ENCODE measurements around the gene IL6ST. TPM values are rescaled to one million over a fixed set of nuclear protein-coding genes. Genes with fewer than 3 reads are reported as not detected.

The IL6ST gene
- total RNA-seq, 1 donor from 2014 or later, result 433 TPM

GRCh38 chr5:55923177-55923771, 71.5 kb downstream of the IL6ST start:
- DNase-seq (ENCODE audit: low spot score), result no peak

GRCh38 chr5:55921617-55922016, 73.1 kb downstream of the IL6ST start:
- no peak for DNase-seq (ENCODE audit: low spot score)

- DNase-seq (ENCODE audit: low spot score), result no peak
Measured at GRCh38 chr5:55920784-55921183, 74.0 kb downstream of the IL6ST start.

- DNase-seq (ENCODE audit: low spot score), result no peak
Measured at GRCh38 chr5:55919625-55920024, 75.1 kb downstream of the IL6ST start.

GRCh38 chr5:55918087-55919035, 76.4 kb downstream of the IL6ST start:
- no peak for DNase-seq (ENCODE audit: low spot score)

GRCh38 chr5:55917402-55918086, 77.2 kb downstream of the IL6ST start:
- DNase-seq (ENCODE audit: low spot score), result no peak

GRCh38 chr5:55916986-55917385, 77.8 kb downstream of the IL6ST start:
- DNase-seq (ENCODE audit: low spot score), result no peak

GRCh38 chr5:55915783-55916182, 79.0 kb downstream of the IL6ST start:
- no peak for DNase-seq (ENCODE audit: low spot score)

- no peak for DNase-seq (ENCODE audit: low spot score)
Measured at GRCh38 chr5:55914971-55915370, 79.8 kb downstream of the IL6ST start.

- no peak for DNase-seq (ENCODE audit: low spot score)
Measured at GRCh38 chr5:55913466-55914413, 81.0 kb downstream of the IL6ST start.

- no peak for DNase-seq (ENCODE audit: low spot score)
Measured at GRCh38 chr5:55911784-55912653, 82.7 kb downstream of the IL6ST start.

GRCh38 chr5:55908804-55909203, 86.0 kb downstream of the IL6ST start:
- DNase-seq (ENCODE audit: low spot score), result no peak

- no peak for DNase-seq (ENCODE audit: low spot score)
Measured at GRCh38 chr5:55907927-55908326, 86.8 kb downstream of the IL6ST start.

GRCh38 chr5:55905251-55905650, 89.5 kb downstream of the IL6ST start:
- DNase-seq (ENCODE audit: low spot score), result no peak

- no peak for DNase-seq (ENCODE audit: low spot score)
Measured at GRCh38 chr5:55904152-55904551, 90.6 kb downstream of the IL6ST start.

GRCh38 chr5:55903121-55903701, 91.6 kb downstream of the IL6ST start:
- DNase-seq (ENCODE audit: low spot score), result no peak

GRCh38 chr5:55902696-55903095, 92.1 kb downstream of the IL6ST start:
- no peak for DNase-seq (ENCODE audit: low spot score)

- DNase-seq (ENCODE audit: low spot score), result no peak
Measured at GRCh38 chr5:55900776-55901175, 94.0 kb downstream of the IL6ST start.

GRCh38 chr5:55900068-55900467, 94.7 kb downstream of the IL6ST start:
- no peak for DNase-seq (ENCODE audit: low spot score)

- DNase-seq (ENCODE audit: low spot score), result no peak
Measured at GRCh38 chr5:55899344-55899743, 95.4 kb downstream of the IL6ST start.

All from mesenteric fat pad (tissue), 1 donor.